Measurements from ENCODE around the gene CHRDL2.

GRCh38 chr11:74735365-74735928 is 4.2 kb upstream of the CHRDL2 start:
- no peak for TF ChIP-seq TEAD1 (CRISPR knock-in tag; IDR thresholded peaks at IDR 0.05)
- TF ChIP-seq CTCF (IDR thresholded peaks at IDR 0.05), result no peak
- no peak for TF ChIP-seq CBFB (CRISPR knock-in tag; IDR thresholded peaks at IDR 0.05; ENCODE audit: low read depth)
- no peak for TF ChIP-seq TCF7 (CRISPR knock-in tag; IDR thresholded peaks at IDR 0.05; ENCODE audit: low read depth)

All from WTC11 (cell line).